Endothelial cell of umbilical vein (primary cell): ENCODE measurements around the gene CA6. TPM values are rescaled to one million over a fixed set of nuclear protein-coding genes. Genes with fewer than 3 reads are reported as not detected.

Experiments used
- BruUV-seq: library from RNA; stranded (reverse); fragments of 400-500 nt; replicated peaks from 2 replicates; lab custom pipeline; 2021; lab: Mats Ljungman, UMichigan
- CTCF ChIA-PET: fragments of 300-600, 350-600 bp; sonication (Branson Sonifier 250); formaldehyde crosslinking; loops from one replicate; lab custom pipeline; 2021; ENCODE audit warnings: antibody characterized with exemption, inconsistent platforms; lab: Charles Lee
- POLR2A ChIA-PET: fragments of 300-600, 350-600 bp; sonication (Branson Sonifier 250); formaldehyde crosslinking; loops from one replicate; lab custom pipeline; 2021; ENCODE audit warnings: antibody characterized with exemption, inconsistent platforms; lab: Charles Lee
- DNase-seq: peaks from one replicate; pipeline ENCODE4 v3.0.0-alpha.2; 2011; ENCODE audit warnings: low read depth, low spot score
- FAIRE-seq: peaks from 2 replicates; lab custom pipeline; 2011; peaks lifted over from hg19 to GRCh38; lab: Jason Lieb, UNC
- H2AFZ ChIP-seq: 2 replicates; pipeline ENCODE4 v1.6.0; 2012; ENCODE audit warnings: low read depth, low read length, control low read depth, inconsistent platforms
- H3K27ac ChIP-seq: 2 replicates; pipeline ENCODE4 v1.5.1; 2011; ENCODE audit warnings: low read depth, mild to moderate bottlenecking, control low read depth, low read length, moderate library complexity; ENCODE audit not compliant: insufficient read depth
- H3K27me3 ChIP-seq, 2 experiments: 2 replicates each; pipeline versions ENCODE4 v1.6.0 to v1.6.1; 2011; ENCODE audit warnings: low read length in 2 of 2, mixed read lengths in 1 of 2; ENCODE audit not compliant: control insufficient read depth in 2 of 2, insufficient read depth in 2 of 2
- H3K36me3 ChIP-seq, 2 experiments: 2 replicates in 1 of 2; 3 replicates in 1 of 2; pipeline ENCODE4 v1.5.1; 2011; ENCODE audit warnings: low read length in 2 of 2, mild to moderate bottlenecking in 1 of 2, moderate library complexity in 1 of 2; ENCODE audit not compliant: control insufficient read depth in 2 of 2, insufficient read depth in 2 of 2; ENCODE audit errors: extremely low read depth in 1 of 2
- H3K4me1 ChIP-seq: 3 replicates; pipeline ENCODE4 v1.5.1; 2011; ENCODE audit warnings: mild to moderate bottlenecking, low read length; ENCODE audit not compliant: control insufficient read depth, insufficient read depth; ENCODE audit errors: extremely low read depth
- H3K4me2 ChIP-seq: 2 replicates; pipeline ENCODE4 v1.6.1; 2011; ENCODE audit warnings: low read length, control low read depth, mixed read lengths; ENCODE audit not compliant: insufficient read depth
- H3K4me3 ChIP-seq, 3 experiments: fragments of 200-600 bp in 1 of 3; sonication (generic), shearing (Covaris generic) in 1 of 3; replicated peaks in 1 of 3; 2 replicates each; pipeline ENCODE4 v1.5.1; 2011 to 2016; ENCODE audit warnings: control low read depth in 3 of 3, low read length in 3 of 3, mild to moderate bottlenecking in 2 of 3, inconsistent platforms in 1 of 3, low read depth in 1 of 3, moderate library complexity in 1 of 3; ENCODE audit not compliant: insufficient read depth in 1 of 3
- H3K79me2 ChIP-seq: 2 replicates; pipeline ENCODE4 v1.6.0; 2012; ENCODE audit warnings: low read length, inconsistent platforms; ENCODE audit not compliant: control insufficient read depth, insufficient read depth
- H3K9ac ChIP-seq: replicated peaks from 2 replicates; pipeline ENCODE3; 2011; ENCODE audit warnings: low read length, control low read depth; ENCODE audit not compliant: insufficient read depth; ENCODE audit errors: extremely low read depth
- H3K9me1 ChIP-seq: replicated peaks from 3 replicates; pipeline ENCODE4 v1.6.0; 2011; ENCODE audit warnings: mild to moderate bottlenecking, low read length; ENCODE audit not compliant: control insufficient read depth, insufficient read depth; ENCODE audit errors: extremely low read depth
- H3K9me3 ChIP-seq: replicated peaks from 2 replicates; pipeline ENCODE4 v1.5.1; 2012; ENCODE audit warnings: low read length, inconsistent platforms; ENCODE audit not compliant: control insufficient read depth, insufficient read depth
- H4K20me1 ChIP-seq: replicated peaks from 2 replicates; pipeline ENCODE3; 2011; ENCODE audit warnings: mild to moderate bottlenecking, low read length; ENCODE audit not compliant: control insufficient read depth, insufficient read depth; ENCODE audit errors: extremely low read depth
- CTCF ChIP-seq, 2 donors: IDR thresholded peaks; 1 replicate in 1 of 2; 2 replicates in 1 of 2; pipeline ENCODE4 v1.5.1; 2011; ENCODE audit warnings: low read length in 2 of 2, mild to moderate bottlenecking in 2 of 2, moderate library complexity in 2 of 2, control low read depth in 1 of 2, inconsistent platforms in 1 of 2, low read depth in 1 of 2; ENCODE audit not compliant: insufficient read depth in 1 of 2; ENCODE audit errors: extremely low read depth in 1 of 2
- EZH2 ChIP-seq: IDR thresholded peaks from 2 replicates; pipeline ENCODE4 v1.6.1; 2012; ENCODE audit warnings: borderline replicate concordance, low read depth, mild to moderate bottlenecking, moderate library complexity, low read length, inconsistent platforms; ENCODE audit not compliant: severe bottlenecking
- FOS ChIP-seq: IDR thresholded peaks from 2 replicates; pipeline ENCODE4 v1.6.1; 2011; ENCODE audit warnings: mild to moderate bottlenecking, low read length, moderate library complexity, borderline replicate concordance; ENCODE audit not compliant: insufficient read depth
- GATA2 ChIP-seq: IDR thresholded peaks from 2 replicates; pipeline ENCODE4 v1.7.0; 2011; ENCODE audit warnings: low read depth, mild to moderate bottlenecking, moderate library complexity, mixed read lengths, low read length; ENCODE audit not compliant: insufficient read length, insufficient read depth
- JUN ChIP-seq: IDR thresholded peaks from 2 replicates; pipeline ENCODE4 v1.6.1; 2011; ENCODE audit warnings: borderline replicate concordance, low read depth; ENCODE audit not compliant: insufficient read length, insufficient read depth
- MAX ChIP-seq: IDR thresholded peaks from 2 replicates; pipeline ENCODE4 v1.6.1; 2011; ENCODE audit not compliant: insufficient read depth, insufficient read length
- MYC ChIP-seq: IDR thresholded peaks from one replicate; pipeline ENCODE4 v1.6.1; 2011; ENCODE audit warnings: mild to moderate bottlenecking, low read depth, low read length
- POLR2A ChIP-seq: IDR thresholded peaks from 2 replicates; pipeline ENCODE4 v1.6.1; 2012; ENCODE audit warnings: low read depth, mild to moderate bottlenecking, control low read depth, low read length
- POLR2AphosphoS5 ChIP-seq: IDR thresholded peaks from 2 replicates; pipeline ENCODE4 v1.6.1; 2012; ENCODE audit warnings: low read depth, mild to moderate bottlenecking, control low read depth, low read length, moderate library complexity; ENCODE audit not compliant: insufficient read depth
- dilution Hi-C: fragments of 300-500 bp; cut with MboI; formaldehyde crosslinking; loops from one replicate; pipeline ENCODE4 v1.15.0; 2019; ENCODE audit warnings: low sequenced_read_pairs; ENCODE audit not compliant: extremely low pct_ligation_motif_present
- intact Hi-C: fragments of 100-400 bp; cut with micrococcal nuclease; formaldehyde crosslinking; loops from one replicate; pipeline ENCODE4 v1.10.0; 2022
- polyA plus RNA-seq, 4 experiments: library from polyadenylated mRNA; depleted of rRNA in 3 of 4; stranded (reverse) in 3 of 4; unstranded in 1 of 4; fragments of >200 nt; gene quantifications; 2 replicates each; pipeline versions ENCODE4 v1.2.1 to v1.2.3, GENCODE V29; 2011 to 2012; ENCODE audit warnings: missing spikeins in 1 of 4
- total RNA-seq: library from RNA; stranded (reverse); gene quantifications from 2 replicates; pipeline ENCODE4 v1.2.3, GENCODE V29; 2021

The CA6 gene
- total and polyA plus RNA-seq, 2 donors (not counting 3 experiments of a cell fraction or from before 2014, with no cell fraction given), result not detected

- ChIA-PET CTCF (interaction anchor here (1.1 to 2.6 kb wide), 7 partner anchors 12 to 61 kb away, joined by 3 to 15 read pairs (median 4); no protein-coding TSS in a partner anchor), POLR2A (no interaction called here)
- Histone ChIP-seq H3K27me3 (no peaks in the 10 kb centered on the region), H3K9me3 (no peaks in the 10 kb centered on the region), H3K4me1 (peaks cover 22% of the 10 kb centered on the region), H3K9me1 (no peaks in the 10 kb centered on the region), H3K79me2 (no peaks in the 10 kb centered on the region), H3K4me2 (peak overlapping the region; percentile 2), H3K27ac (no peak overlapping the region), H3K9ac (no peak overlapping the region), H3K36me3 (no peaks in the 10 kb centered on the region), H2AFZ (no peak overlapping the region), H4K20me1 (no peaks in the 10 kb centered on the region), H3K4me3 (no peak overlapping the region)
- intact Hi-C loops (no loop called here), dilution Hi-C loops (no loop called here)
- FAIRE-seq (no peak), DNase-seq (peak; percentile 24)
- BruUV-seq, result no TSS peak
- TF ChIP-seq FOS (no peak), GATA2 (no peak), MYC (no peak), POLR2AphosphoS5 (no peak), POLR2A (no peak), EZH2 (no peak), MAX (no peak), JUN (no peak), CTCF (IDR thresholded peaks at IDR 0.05; ENCODE audit: extremely low read depth in 1 of 2, insufficient read depth in 1 of 2, low read depth in 1 of 2, low read length in 2 of 2) (no peak)
Observed at GRCh38 chr1:8943498-8944405, 1.9 kb upstream of the CA6 start.
